Hindlimb muscle (tissue), 1 donor: Measurements from ENCODE around the gene DPH6. TPM values are rescaled to one million over a fixed set of nuclear protein-coding genes. Genes with fewer than 3 reads are reported as not detected.
"Not testable (repeated sequence)": the region's sequence is repeated elsewhere in the genome, so short reads cannot be mapped to it uniquely, and the experiment has no call there.

ENCODE experiments used
- DNase-seq: peaks from one replicate; pipeline ENCODE4 v3.0.0-alpha.2; 2013
- polyA plus RNA-seq: library from polyadenylated mRNA; unstranded; fragments of 120-200 nt; gene quantifications from one replicate; pipeline ENCODE4 v1.2.1, GENCODE V29; 2013; ENCODE audit not compliant: insufficient read length

DPH6 gene
- polyA plus RNA-seq, 1 donor = 14.4 TPM

GRCh38 chr15:35431281-35431680 is 114.7 kb downstream of the DPH6 start:
- no peak for DNase-seq

GRCh38 chr15:35430301-35430700 is 115.7 kb downstream of the DPH6 start:
- DNase-seq = no peak

- DNase-seq = no peak
These were observed 118.5 kb downstream of the DPH6 start for GRCh38 chr15:35427496-35427895.

- no peak for DNase-seq
These were observed 118.9 kb downstream of the DPH6 start for GRCh38 chr15:35427091-35427490.

GRCh38 chr15:35410775-35411174 is 135.2 kb downstream of the DPH6 start:
- no peak for DNase-seq

- peak; percentile 6 for DNase-seq
These were observed 146.1 kb downstream of the DPH6 start for GRCh38 chr15:35399901-35400300.

- no peak for DNase-seq
These were observed 148.9 kb downstream of the DPH6 start for GRCh38 chr15:35397027-35397426.

- DNase-seq = no peak
These were observed 151.5 kb downstream of the DPH6 start for GRCh38 chr15:35394416-35394815.

GRCh38 chr15:35393398-35393797 is 152.6 kb downstream of the DPH6 start:
- no peak for DNase-seq

GRCh38 chr15:35391408-35391984 is 154.5 kb downstream of the DPH6 start:
- not testable (repeated sequence) for DNase-seq

- no peak for DNase-seq
These were observed 162.5 kb downstream of the DPH6 start for GRCh38 chr15:35383506-35383905.

- DNase-seq = no peak
These were observed 164.6 kb downstream of the DPH6 start for GRCh38 chr15:35381328-35381727.

GRCh38 chr15:35379972-35380371 is 166.0 kb downstream of the DPH6 start:
- no peak for DNase-seq

- not testable (repeated sequence) for DNase-seq
These were observed 167.5 kb downstream of the DPH6 start for GRCh38 chr15:35378454-35378853.

- DNase-seq = no peak
These were observed 169.3 kb downstream of the DPH6 start for GRCh38 chr15:35376707-35377106.

- no peak for DNase-seq
These were observed 171.3 kb downstream of the DPH6 start for GRCh38 chr15:35374661-35375060.

- no peak for DNase-seq
These were observed 183.7 kb downstream of the DPH6 start for GRCh38 chr15:35362195-35362829.

- DNase-seq = no peak
These were observed 187.1 kb downstream of the DPH6 start for GRCh38 chr15:35358824-35359223.

GRCh38 chr15:35351059-35351458 is 194.9 kb downstream of the DPH6 start:
- no peak for DNase-seq

GRCh38 chr15:35349916-35350315 is 196.0 kb downstream of the DPH6 start:
- no peak for DNase-seq

- no peak for DNase-seq
These were observed 215.0 kb downstream of the DPH6 start for GRCh38 chr15:35330916-35331315.

- DNase-seq = no peak
These were observed 215.8 kb downstream of the DPH6 start for GRCh38 chr15:35330048-35330695.

- DNase-seq = no peak
These were observed 216.4 kb downstream of the DPH6 start for GRCh38 chr15:35329521-35329961.

GRCh38 chr15:35328836-35329235 is 217.1 kb downstream of the DPH6 start:
- DNase-seq = not testable (repeated sequence)
